NB4 (cell line): ENCODE measurements around the gene LPP.

Experiments
- CTCF ChIP-seq: IDR thresholded peaks from one replicate; pipeline ENCODE4 v1.5.1; 2012; ENCODE audit warnings: low read depth, low read length
- POLR2A ChIP-seq: IDR thresholded peaks from 2 replicates; pipeline ENCODE4 v1.6.1; 2011; ENCODE audit warnings: mild to moderate bottlenecking; ENCODE audit not compliant: insufficient read length; ENCODE audit errors: extremely low read depth
- TF ChIP-seq, protein P1 (sequence below): IDR thresholded peaks from 2 replicates; pipeline ENCODE4 v1.6.1; 2011; ENCODE audit warnings: low read depth, low read length

GRCh38 chr3:188796122-188796631, 642.2 kb downstream of the LPP start:
- TF ChIP-seq, protein P1, sequence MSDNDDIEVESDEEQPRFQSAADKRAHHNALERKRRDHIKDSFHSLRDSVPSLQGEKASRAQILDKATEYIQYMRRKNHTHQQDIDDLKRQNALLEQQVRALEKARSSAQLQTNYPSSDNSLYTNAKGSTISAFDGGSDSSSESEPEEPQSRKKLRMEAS = no peak
- no peak for TF ChIP-seq CTCF
- no peak for TF ChIP-seq POLR2A
